HepG2 (cell line): Measurements from ENCODE around the gene FBXO9. TPM values are rescaled to one million over a fixed set of nuclear protein-coding genes. Genes with fewer than 3 reads are reported as not detected.
A peak's percentile ranks its signal among the peaks of the same experiment; 100 is the strongest.

ENCODE experiments used
- CHCHD3 ChIP-seq: sonication (generic); formaldehyde crosslinking; IDR thresholded peaks from 2 replicates; pipeline ENCODE4 v1.8.0; 2022; ENCODE audit warnings: mild to moderate bottlenecking, missing genetic modification reagents, moderate library complexity
- DRAP1 ChIP-seq: IDR thresholded peaks from 2 replicates; pipeline ENCODE4 v1.6.1; 2016; ENCODE audit warnings: missing genetic modification reagents, missing compliant biosample characterization
- ETV5 ChIP-seq: IDR thresholded peaks from 2 replicates; pipeline ENCODE4 v1.6.1; 2018; ENCODE audit warnings: missing biosample characterization, missing genetic modification reagents, inconsistent platforms, borderline replicate concordance
- FOSL2 ChIP-seq: sonication (generic); formaldehyde crosslinking; IDR thresholded peaks from 2 replicates; pipeline ENCODE4 v1.4.0; 2020; ENCODE audit warnings: missing genetic modification reagents
- FOXA3 ChIP-seq: IDR thresholded peaks from 2 replicates; pipeline ENCODE4 v1.6.1; 2016; ENCODE audit warnings: missing genetic modification reagents, missing compliant biosample characterization
- HNF1B ChIP-seq: sonication (generic); formaldehyde crosslinking; IDR thresholded peaks from 2 replicates; pipeline ENCODE4 v1.5.1; 2020; ENCODE audit warnings: mild to moderate bottlenecking, moderate library complexity, missing genetic modification reagents
- IRX3 ChIP-seq: sonication (generic); formaldehyde crosslinking; IDR thresholded peaks from 2 replicates; pipeline ENCODE4 v1.8.1; 2023; ENCODE audit warnings: mild to moderate bottlenecking, low read depth, missing genetic modification reagents, borderline replicate concordance
- KAT2B ChIP-seq: fragments of 150-350 bp; IDR thresholded peaks from 2 replicates; pipeline ENCODE4 v1.6.1; 2014; ENCODE audit warnings: low read depth, low read length, borderline replicate concordance
- KDM3A ChIP-seq: IDR thresholded peaks from 2 replicates; pipeline ENCODE4 v1.6.1; 2018; ENCODE audit warnings: low read depth, missing compliant biosample characterization
- KMT2B ChIP-seq: IDR thresholded peaks from 2 replicates; pipeline ENCODE4 v1.6.1; 2016; ENCODE audit warnings: missing genetic modification reagents, missing compliant biosample characterization
- NFE2L2 ChIP-seq: fragments of 150-350 bp; IDR thresholded peaks from 2 replicates; pipeline ENCODE4 v1.6.1; 2014; ENCODE audit warnings: low read length
- PRPF4 ChIP-seq: fragments of 200-400 bp; formaldehyde crosslinking; IDR thresholded peaks from 2 replicates; pipeline ENCODE4 v1.6.1; 2016; ENCODE audit warnings: low read length, low read depth; ENCODE audit not compliant: poor library complexity, severe bottlenecking
- RBM39 ChIP-seq: fragments of 200-400 bp; formaldehyde crosslinking; IDR thresholded peaks from one replicate; pipeline ENCODE4 v1.6.1; 2018; ENCODE audit warnings: antibody characterized with exemption, mild to moderate bottlenecking, low read depth, low read length; ENCODE audit not compliant: poor library complexity, severe bottlenecking
- RCOR2 ChIP-seq: IDR thresholded peaks from 2 replicates; pipeline ENCODE4 v1.6.1; 2016; ENCODE audit warnings: missing biosample characterization, missing genetic modification reagents
- SNAPC5 ChIP-seq: sonication (generic); formaldehyde crosslinking; IDR thresholded peaks from 2 replicates; pipeline ENCODE4 v1.8.1; 2023; ENCODE audit warnings: mild to moderate bottlenecking, missing genetic modification reagents, borderline replicate concordance
- SOX13 ChIP-seq, 3 experiments: fragments of 450-650 bp in 1 of 3; sonication (generic) in 1 of 3; formaldehyde crosslinking in 1 of 3; IDR thresholded peaks in 2 of 3; conservative IDR thresholded peaks in 1 of 3; 2 replicates each; pipeline versions ENCODE4 v1.5.0 to v1.6.1; 2016 to 2020; ENCODE audit warnings: antibody characterized with exemption in 1 of 3, mild to moderate bottlenecking in 1 of 3, missing compliant biosample characterization in 1 of 3, missing genetic modification reagents in 1 of 3, moderate library complexity in 1 of 3
- SP4 ChIP-seq: sonication (generic); formaldehyde crosslinking; IDR thresholded peaks from 2 replicates; pipeline ENCODE4 v1.8.1; 2023; ENCODE audit warnings: mild to moderate bottlenecking, missing genetic modification reagents
- SRSF9 ChIP-seq: fragments of 200-400 bp; formaldehyde crosslinking; IDR thresholded peaks from 2 replicates; pipeline ENCODE4 v1.6.1; 2018; ENCODE audit warnings: borderline replicate concordance, mild to moderate bottlenecking, low read depth, low read length; ENCODE audit not compliant: insufficient read depth, poor library complexity, severe bottlenecking
- ZMYM2 ChIP-seq: sonication (generic); formaldehyde crosslinking; IDR thresholded peaks from 2 replicates; pipeline ENCODE4 v1.8.0; 2022; ENCODE audit warnings: mild to moderate bottlenecking, missing genetic modification reagents
- ZNF121 ChIP-seq: sonication (generic); formaldehyde crosslinking; IDR thresholded peaks from 2 replicates; pipeline ENCODE4 v1.5.0; 2020; ENCODE audit warnings: mild to moderate bottlenecking, missing genetic modification reagents
- ZNF24 ChIP-seq: fragments of 450-650 bp; IDR thresholded peaks from 2 replicates; pipeline ENCODE4 v1.6.1; 2017; ENCODE audit warnings: antibody characterized with exemption, mild to moderate bottlenecking
- ZNF33A ChIP-seq: sonication (generic); formaldehyde crosslinking; IDR thresholded peaks from 2 replicates; pipeline ENCODE4 v1.5.1; 2020; ENCODE audit warnings: missing genetic modification reagents, mild to moderate bottlenecking, moderate library complexity, borderline replicate concordance
- ZNF451 ChIP-seq: sonication (generic); formaldehyde crosslinking; IDR thresholded peaks from 2 replicates; pipeline ENCODE4 v1.5.0; 2020; ENCODE audit warnings: mild to moderate bottlenecking, missing genetic modification reagents
- ZNF546 ChIP-seq: sonication (generic); formaldehyde crosslinking; conservative IDR thresholded peaks from 2 replicates; pipeline ENCODE4 v1.8.1; 2023; ENCODE audit warnings: mild to moderate bottlenecking, missing genetic modification reagents
- ZNF556 ChIP-seq: sonication (generic); formaldehyde crosslinking; IDR thresholded peaks from 2 replicates; pipeline ENCODE4 v1.4.0; 2020; ENCODE audit warnings: mild to moderate bottlenecking, missing genetic modification reagents, borderline replicate concordance
- ZNF570 ChIP-seq: sonication (generic); formaldehyde crosslinking; IDR thresholded peaks from 2 replicates; pipeline ENCODE4 v1.4.0; 2020; ENCODE audit warnings: mild to moderate bottlenecking, missing genetic modification reagents, borderline replicate concordance
- ZNF616 ChIP-seq: sonication (generic); formaldehyde crosslinking; IDR thresholded peaks from 2 replicates; pipeline ENCODE4 v1.5.0; 2020; ENCODE audit warnings: low read depth, mild to moderate bottlenecking, missing genetic modification reagents
- ZNF75D ChIP-seq: sonication (generic); formaldehyde crosslinking; IDR thresholded peaks from 2 replicates; pipeline ENCODE4 v1.8.1; 2023; ENCODE audit warnings: missing genetic modification reagents, mild to moderate bottlenecking, borderline replicate concordance
- ZNF792 ChIP-seq: IDR thresholded peaks from 2 replicates; pipeline ENCODE4 v1.6.1; 2016
- ZNF839 ChIP-seq: sonication (generic); formaldehyde crosslinking; IDR thresholded peaks from 2 replicates; pipeline ENCODE4 v1.4.0; 2020; ENCODE audit warnings: missing genetic modification reagents, mild to moderate bottlenecking, borderline replicate concordance
- ZNF883 ChIP-seq: sonication (generic); formaldehyde crosslinking; IDR thresholded peaks from 2 replicates; pipeline ENCODE4 v1.5.1; 2020; ENCODE audit warnings: mild to moderate bottlenecking, missing genetic modification reagents; ENCODE audit errors: not compliant biosample characterization
- polyA plus RNA-seq, 8 experiments: library from polyadenylated mRNA; depleted of rRNA in 3 of 8; stranded (reverse) in 7 of 8; unstranded in 1 of 8; fragments of >200 nt; fragmentation: Illumina TruSeq in 4 of 8; extraction: Trizol in 4 of 8; gene quantifications; 2 replicates each; pipeline versions ENCODE4 v1.2.1 to v1.2.3, GENCODE V29; 2011 to 2016; ENCODE audit warnings: low read depth in 4 of 8, missing spikeins in 1 of 8, mixed read lengths in 1 of 8; ENCODE audit not compliant: insufficient read depth in 1 of 8
- total RNA-seq, 5 experiments: library from RNA; depleted of rRNA; stranded (reverse); fragments of >200 nt; fragmentation: Illumina TruSeq; extraction: Trizol; gene quantifications; 2 replicates each; pipeline ENCODE4 v1.2.3, GENCODE V29; 2016; ENCODE audit warnings: low read depth in 1 of 5

Gene FBXO9
- total and polyA plus RNA-seq, 2 of the 13 experiments (the other 11 are each of a cell fraction or from before 2014, with no cell fraction given), result 64.3 to 98.4 TPM

GRCh38 chr6:53112404-53112803 is 47.2 kb downstream of the FBXO9 start (continued):
- TF ChIP-seq ZNF570 (CRISPR knock-in tag) (no peak), NFE2L2 (no peak), HNF1B (no peak), ZNF883 (CRISPR knock-in tag) (no peak), ZNF451 (CRISPR knock-in tag) (no peak), KDM3A (CRISPR knock-in tag) (no peak), ZNF839 (CRISPR knock-in tag) (no peak), ZNF33A (CRISPR knock-in tag) (no peak), ZNF792 (CRISPR knock-in tag) (0 out of 2 replicates have a peak, but pooled peaks have one; percentile 41), RBM39 (no peak), CHCHD3 (CRISPR knock-in tag) (no peak), KMT2B (no peak), ZNF75D (CRISPR knock-in tag) (0 out of 2 replicates have a peak, but pooled peaks have one; percentile 39), FOSL2 (CRISPR knock-in tag) (peak; percentile 49), PRPF4 (no peak), ETV5 (CRISPR knock-in tag) (peak; percentile 77), IRX3 (CRISPR knock-in tag) (no peak), ZNF556 (CRISPR knock-in tag) (no peak), SRSF9 (no peak), SNAPC5 (CRISPR knock-in tag) (no peak), RCOR2 (CRISPR knock-in tag) (no peak), SP4 (CRISPR knock-in tag) (no peak), FOXA3 (CRISPR knock-in tag) (peak; percentile 77), KAT2B (no peak), ZNF121 (CRISPR knock-in tag) (no peak), ZNF616 (CRISPR knock-in tag) (no peak), DRAP1 (no peak), ZMYM2 (CRISPR knock-in tag) (no peak), ZNF546 (CRISPR knock-in tag) (no peak), SOX13 (IDR thresholded peaks at IDR 0.05) (no peak), SOX13 (CRISPR knock-in tag; conservative IDR thresholded peaks at IDR 0.05 in 1 of 2, IDR thresholded peaks at IDR 0.05 in 1 of 2) (peak in 1 of 2 experiments; percentile 64; a peak in 2 of 4 replicates), ZNF24 (no peak)
